GM23248 (cell line): Measurements from ENCODE around the gene LYSMD1.

ENCODE experiments used
- EZH2 ChIP-seq: fragments of 200-600 bp; sonication (generic); IDR thresholded peaks from 2 replicates; pipeline ENCODE4 v1.6.1; 2018; ENCODE audit warnings: antibody characterized with exemption, mild to moderate bottlenecking; ENCODE audit not compliant: insufficient read depth, poor library complexity, severe bottlenecking
- EZH2phosphoT487 ChIP-seq: fragments of 200-600 bp; sonication (generic); IDR thresholded peaks from 2 replicates; pipeline ENCODE4 v1.6.1; 2018; ENCODE audit warnings: antibody characterized with exemption, moderate library complexity, mild to moderate bottlenecking, low read depth; ENCODE audit not compliant: insufficient read depth

GRCh38 chr1:151196292-151196800 lies 30.6 kb upstream of the LYSMD1 start:
- TF ChIP-seq EZH2phosphoT487 (no peak), EZH2 (no peak)
